GM18907 (cell line): ENCODE measurements around the gene GIMAP6.
"Not testable (repeated sequence)": the region's sequence is repeated elsewhere in the genome, so short reads cannot be mapped to it uniquely, and the experiment has no call there.

Experiments used
- ATAC-seq: cut with Tn5 transposase; IDR thresholded peaks from one replicate; pipeline ENCODE4 v1.9.1; 2021; ENCODE audit warnings: mild to moderate bottlenecking, moderate library complexity; ENCODE audit not compliant: unreplicated experiment

The GIMAP6 gene

GRCh38 chr7:150631866-150632864 is at the start of gene GIMAP6:
Gene GIMAP6 (minus strand): TSS chr7:150632385. CDS start chr7:150630142, 2,243 bp downstream.
- peak; percentile 94 for ATAC-seq

GRCh38 chr7:150680364-150680763 is 48.2 kb upstream of the GIMAP6 start:
- ATAC-seq, result not testable (repeated sequence)

- ATAC-seq, result not testable (repeated sequence)
These were observed 46.4 kb upstream of the GIMAP6 start for GRCh38 chr7:150678601-150679000.

- ATAC-seq, result not testable (repeated sequence)
These were observed 44.7 kb upstream of the GIMAP6 start for GRCh38 chr7:150676854-150677253.

GRCh38 chr7:150676276-150676675 is 44.1 kb upstream of the GIMAP6 start:
- ATAC-seq, result not testable (repeated sequence)

GRCh38 chr7:150675714-150676113 is 43.5 kb upstream of the GIMAP6 start:
- ATAC-seq, result no peak

- not testable (repeated sequence) for ATAC-seq
These were observed 39.8 kb upstream of the GIMAP6 start for GRCh38 chr7:150671798-150672585.

GRCh38 chr7:150668977-150669376 is 36.8 kb upstream of the GIMAP6 start:
- no peak for ATAC-seq

- ATAC-seq, result peak; percentile 86
These were observed 36.3 kb upstream of the GIMAP6 start for GRCh38 chr7:150668472-150668911.

- no peak for ATAC-seq
These were observed 34.2 kb upstream of the GIMAP6 start for GRCh38 chr7:150666412-150666811.

- no peak for ATAC-seq
These were observed 33.7 kb upstream of the GIMAP6 start for GRCh38 chr7:150665896-150666295.

- ATAC-seq, result no peak
These were observed 33.0 kb upstream of the GIMAP6 start for GRCh38 chr7:150665089-150665748.

GRCh38 chr7:150663802-150664494 is 31.8 kb upstream of the GIMAP6 start:
- ATAC-seq, result no peak

- ATAC-seq, result not testable (repeated sequence)
These were observed 30.6 kb upstream of the GIMAP6 start for GRCh38 chr7:150662821-150663220.

- ATAC-seq, result no peak
These were observed 28.9 kb upstream of the GIMAP6 start for GRCh38 chr7:150660939-150661613.

- ATAC-seq, result no peak
These were observed 25.3 kb upstream of the GIMAP6 start for GRCh38 chr7:150657526-150657925.

- no peak for ATAC-seq
These were observed 23.9 kb upstream of the GIMAP6 start for GRCh38 chr7:150656047-150656446.

GRCh38 chr7:150654692-150655091 is 22.5 kb upstream of the GIMAP6 start:
- ATAC-seq, result no peak

GRCh38 chr7:150649080-150649385 is 16.8 kb upstream of the GIMAP6 start:
- no peak for ATAC-seq
